ENCODE results near the gene DCAF12.

- TF ChIP-seq, protein P1, sequence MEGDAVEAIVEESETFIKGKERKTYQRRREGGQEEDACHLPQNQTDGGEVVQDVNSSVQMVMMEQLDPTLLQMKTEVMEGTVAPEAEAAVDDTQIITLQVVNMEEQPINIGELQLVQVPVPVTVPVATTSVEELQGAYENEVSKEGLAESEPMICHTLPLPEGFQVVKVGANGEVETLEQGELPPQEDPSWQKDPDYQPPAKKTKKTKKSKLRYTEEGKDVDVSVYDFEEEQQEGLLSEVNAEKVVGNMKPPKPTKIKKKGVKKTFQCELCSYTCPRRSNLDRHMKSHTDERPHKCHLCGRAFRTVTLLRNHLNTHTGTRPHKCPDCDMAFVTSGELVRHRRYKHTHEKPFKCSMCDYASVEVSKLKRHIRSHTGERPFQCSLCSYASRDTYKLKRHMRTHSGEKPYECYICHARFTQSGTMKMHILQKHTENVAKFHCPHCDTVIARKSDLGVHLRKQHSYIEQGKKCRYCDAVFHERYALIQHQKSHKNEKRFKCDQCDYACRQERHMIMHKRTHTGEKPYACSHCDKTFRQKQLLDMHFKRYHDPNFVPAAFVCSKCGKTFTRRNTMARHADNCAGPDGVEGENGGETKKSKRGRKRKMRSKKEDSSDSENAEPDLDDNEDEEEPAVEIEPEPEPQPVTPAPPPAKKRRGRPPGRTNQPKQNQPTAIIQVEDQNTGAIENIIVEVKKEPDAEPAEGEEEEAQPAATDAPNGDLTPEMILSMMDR (IDR thresholded peaks at IDR 0.05; ENCODE audit: low read depth, low read length, missing input control): no peak
- TF ChIP-seq, protein P2, sequence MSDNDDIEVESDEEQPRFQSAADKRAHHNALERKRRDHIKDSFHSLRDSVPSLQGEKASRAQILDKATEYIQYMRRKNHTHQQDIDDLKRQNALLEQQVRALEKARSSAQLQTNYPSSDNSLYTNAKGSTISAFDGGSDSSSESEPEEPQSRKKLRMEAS (IDR thresholded peaks at IDR 0.05): no peak
- no peak for TF ChIP-seq TAF1 (conservative IDR thresholded peaks at IDR 0.05)
Measured at GRCh38 chr9:34097865-34098264, 28.6 kb downstream of the DCAF12 start.

All from liver (tissue), 3 donors.